ENCODE measurements around the gene NCEH1.
"Not testable (repeated sequence)": the region's sequence is repeated elsewhere in the genome, so short reads cannot be mapped to it uniquely, and the experiment has no call there.

The NCEH1 gene

DNA sequence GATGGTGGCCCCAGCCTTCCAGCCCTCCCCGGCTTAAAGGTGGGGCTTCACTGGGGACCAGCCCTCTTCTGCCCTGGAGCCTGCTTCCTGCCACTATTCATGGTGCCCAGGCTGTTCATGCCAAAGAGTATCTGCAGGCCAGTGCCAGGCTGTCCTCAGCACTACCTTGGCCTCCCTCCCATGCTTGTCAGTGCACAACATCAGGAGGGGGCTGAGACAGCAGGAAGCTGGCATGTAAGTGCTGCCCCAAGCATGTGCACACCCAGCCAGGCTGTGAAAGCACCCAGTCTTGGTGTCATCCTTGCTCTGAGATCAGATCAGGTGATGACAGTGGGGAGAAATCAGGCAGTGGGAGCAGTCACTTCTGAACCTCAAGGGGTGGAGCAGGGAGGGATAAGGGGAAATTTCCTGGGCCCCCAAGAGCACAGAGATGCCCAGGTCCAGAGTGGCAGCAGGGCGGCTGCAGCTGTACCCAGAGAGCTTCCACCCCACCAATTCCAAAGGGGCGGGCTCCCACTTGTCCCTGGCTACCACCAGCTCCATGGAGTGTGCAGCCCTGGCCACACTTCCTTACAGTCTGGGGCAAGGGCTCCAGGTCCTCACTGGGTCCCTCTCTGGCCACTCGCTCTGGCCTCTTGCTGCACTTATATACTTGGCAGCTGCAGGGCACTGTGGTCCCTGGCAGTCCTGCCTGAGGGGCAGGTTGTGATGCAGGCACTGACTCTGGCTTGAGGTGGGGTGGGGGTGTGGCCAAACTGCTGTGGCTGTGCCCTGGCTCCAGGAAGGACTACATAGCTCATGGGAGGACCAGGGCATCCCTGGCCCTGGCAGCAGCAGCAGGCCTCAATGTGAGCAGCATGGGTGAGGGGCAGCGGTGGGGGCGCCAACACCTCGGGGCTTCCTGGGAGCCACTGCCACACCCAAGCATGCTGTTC lies 96.3 kb downstream of the NCEH1 start:
- in situ Hi-C loops (cut with MboI; ENCODE audit: low sequenced_read_pairs): no loop called here

DNA sequence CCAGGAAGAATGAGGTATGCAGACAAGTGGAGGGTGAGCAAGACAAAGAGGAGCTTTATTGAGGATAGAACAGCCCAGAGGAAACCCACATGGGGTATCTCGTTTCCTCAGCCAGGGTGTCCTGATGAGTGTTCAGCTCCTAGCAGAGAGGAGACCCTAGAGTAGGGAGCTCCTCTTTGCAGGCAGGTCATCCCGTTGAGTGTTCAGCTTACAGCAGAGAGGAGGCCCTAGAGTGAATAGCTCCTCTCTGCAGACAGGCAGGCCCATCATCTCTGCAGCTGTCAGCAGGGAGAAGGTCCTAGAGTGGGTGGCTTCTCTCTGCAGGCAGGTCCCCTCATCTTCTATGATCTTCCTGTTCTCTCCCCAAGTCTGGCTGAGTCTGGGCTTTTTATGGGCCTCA lies 97.0 kb downstream of the NCEH1 start:
- in situ Hi-C loops (cut with MboI; ENCODE audit: low sequenced_read_pairs): no loop called here

DNA sequence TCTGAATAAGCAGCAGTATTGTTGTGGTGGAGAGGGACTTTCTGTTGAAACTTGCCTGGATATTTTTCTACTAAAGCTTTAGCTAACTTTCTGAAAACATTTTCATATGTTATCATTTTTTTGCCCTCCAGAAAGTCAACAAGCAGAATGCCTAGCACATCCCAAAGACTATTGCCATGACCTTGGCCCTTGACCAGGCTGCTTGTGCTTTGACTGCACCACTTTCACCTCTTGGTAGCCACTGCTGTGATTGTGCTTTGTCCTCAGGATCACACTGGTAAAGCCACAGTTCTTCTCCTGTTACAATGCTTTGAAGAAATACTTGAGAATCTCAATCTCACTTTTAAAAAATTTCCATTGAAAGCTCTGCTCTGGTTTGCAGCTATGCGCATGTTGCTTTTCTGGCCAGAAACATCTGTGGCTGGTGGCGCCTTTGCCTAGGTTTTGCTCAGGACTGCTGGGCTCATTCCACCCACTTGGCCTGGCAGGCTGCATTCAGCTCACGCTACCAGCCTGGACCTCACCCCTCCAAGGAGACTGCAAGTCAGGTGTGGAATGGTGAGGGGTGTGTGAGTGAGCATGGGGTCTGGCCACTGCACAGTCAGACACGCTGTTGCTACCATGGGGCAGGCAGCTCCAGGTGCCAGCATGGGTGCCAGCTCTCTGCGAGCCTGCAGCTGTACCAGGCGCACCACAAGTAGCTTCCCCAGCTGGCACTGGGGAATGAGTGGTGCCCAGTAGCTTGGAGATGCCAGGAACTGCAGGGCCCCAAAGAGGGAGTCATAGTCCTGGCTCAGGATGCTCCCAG lies 97.8 kb downstream of the NCEH1 start:
- in situ Hi-C loops (cut with MboI; ENCODE audit: low sequenced_read_pairs): no loop called here

DNA sequence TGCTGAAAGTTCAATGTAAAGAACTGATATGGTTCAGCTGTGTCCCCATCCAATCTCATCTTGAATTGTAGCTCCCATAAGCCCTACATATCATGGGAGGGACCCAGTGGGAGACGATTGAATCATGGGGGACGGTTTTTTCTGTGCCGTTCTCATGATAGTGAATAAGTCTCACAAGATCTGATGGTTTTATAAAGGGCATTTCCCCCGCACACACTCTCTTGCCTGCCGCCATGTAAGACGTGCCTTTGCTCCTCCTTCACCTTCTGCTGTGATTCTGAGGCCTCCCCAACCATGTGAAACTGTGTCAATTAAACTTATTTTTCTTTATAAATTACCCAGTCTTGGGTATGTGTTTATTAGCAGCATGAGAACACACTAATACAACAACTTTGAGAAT lies 101.1 kb downstream of the NCEH1 start:
- in situ Hi-C loops (cut with MboI; ENCODE audit: low sequenced_read_pairs): no loop called here

DNA sequence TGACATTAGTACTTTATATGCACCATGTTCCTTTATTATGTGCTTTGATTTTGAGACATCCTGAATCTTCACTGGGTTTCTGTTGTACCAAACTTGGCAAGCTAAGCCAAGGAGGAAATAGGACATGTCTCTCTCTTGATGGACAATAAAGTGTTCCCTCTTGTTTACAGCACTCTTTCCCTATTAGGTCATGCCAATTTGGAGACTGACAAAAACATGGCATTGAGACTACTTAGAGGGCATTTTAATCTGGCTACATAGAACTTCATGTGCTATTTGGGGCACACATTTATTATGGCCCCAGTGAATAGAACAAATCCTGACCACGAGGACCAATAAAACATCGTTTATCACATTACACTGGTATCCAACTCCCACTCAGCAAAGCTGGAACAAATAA lies 102.3 kb downstream of the NCEH1 start:
- in situ Hi-C loops (cut with MboI; ENCODE audit: low sequenced_read_pairs): no loop called here

DNA sequence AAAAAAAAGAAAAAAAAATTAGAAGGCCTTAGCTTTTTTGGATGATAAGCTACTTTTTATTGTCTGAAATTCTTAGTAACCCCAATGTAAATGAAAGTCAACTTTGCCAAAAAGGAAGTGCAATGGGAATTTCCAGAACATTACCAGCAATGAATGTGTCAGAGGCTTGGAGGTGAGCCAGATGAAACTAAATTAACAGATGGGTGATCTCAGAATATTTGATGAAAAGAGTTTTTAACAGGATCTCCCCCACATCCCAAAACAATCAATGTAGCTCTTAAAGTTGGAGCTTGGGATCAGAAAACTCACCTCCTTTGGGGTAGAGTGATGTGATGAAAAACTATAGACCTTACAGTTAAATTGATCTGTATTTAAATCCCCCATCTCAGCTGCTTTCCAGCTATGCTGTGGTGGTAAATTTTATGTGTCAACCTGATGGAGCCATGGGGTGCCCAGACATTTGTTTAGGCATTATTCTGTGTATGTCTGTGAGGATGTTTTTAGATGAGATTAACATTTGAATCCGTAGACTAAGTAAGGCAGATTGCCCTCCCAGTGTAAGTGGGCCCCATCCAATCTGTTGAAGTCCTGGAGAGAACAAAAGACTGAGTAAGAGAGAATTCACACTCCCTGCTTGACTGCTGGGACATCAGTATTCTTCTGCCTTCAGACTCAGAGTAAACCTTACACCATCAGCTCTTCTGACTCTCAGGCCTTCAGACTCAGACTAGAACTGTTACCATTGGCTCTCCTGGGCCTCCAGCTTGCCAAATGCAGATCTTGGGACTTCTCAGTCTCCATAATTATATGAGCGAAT lies 103.4 kb downstream of the NCEH1 start:
- in situ Hi-C loops (cut with MboI; ENCODE audit: low sequenced_read_pairs): no loop called here

DNA sequence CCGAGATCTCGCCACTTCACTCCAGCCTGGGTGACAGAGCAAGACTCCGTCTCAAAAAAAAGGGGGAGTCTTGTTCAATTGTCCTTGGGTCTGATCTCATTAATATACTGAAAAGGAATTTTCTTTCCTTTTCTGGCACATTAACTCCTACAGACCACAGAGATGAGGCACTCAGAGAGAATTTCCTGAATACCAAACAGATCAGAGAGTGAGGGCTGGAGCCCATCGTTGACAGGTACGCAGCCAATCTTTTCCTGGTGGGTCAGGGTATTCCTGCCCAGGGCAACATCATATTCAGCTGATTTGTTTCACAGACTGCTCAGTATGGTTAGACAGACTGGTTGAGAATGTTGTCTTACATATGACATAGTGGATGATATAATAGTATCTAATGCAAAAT lies 104.8 kb downstream of the NCEH1 start:
- in situ Hi-C loops (cut with MboI; ENCODE audit: low sequenced_read_pairs): no loop called here

DNA sequence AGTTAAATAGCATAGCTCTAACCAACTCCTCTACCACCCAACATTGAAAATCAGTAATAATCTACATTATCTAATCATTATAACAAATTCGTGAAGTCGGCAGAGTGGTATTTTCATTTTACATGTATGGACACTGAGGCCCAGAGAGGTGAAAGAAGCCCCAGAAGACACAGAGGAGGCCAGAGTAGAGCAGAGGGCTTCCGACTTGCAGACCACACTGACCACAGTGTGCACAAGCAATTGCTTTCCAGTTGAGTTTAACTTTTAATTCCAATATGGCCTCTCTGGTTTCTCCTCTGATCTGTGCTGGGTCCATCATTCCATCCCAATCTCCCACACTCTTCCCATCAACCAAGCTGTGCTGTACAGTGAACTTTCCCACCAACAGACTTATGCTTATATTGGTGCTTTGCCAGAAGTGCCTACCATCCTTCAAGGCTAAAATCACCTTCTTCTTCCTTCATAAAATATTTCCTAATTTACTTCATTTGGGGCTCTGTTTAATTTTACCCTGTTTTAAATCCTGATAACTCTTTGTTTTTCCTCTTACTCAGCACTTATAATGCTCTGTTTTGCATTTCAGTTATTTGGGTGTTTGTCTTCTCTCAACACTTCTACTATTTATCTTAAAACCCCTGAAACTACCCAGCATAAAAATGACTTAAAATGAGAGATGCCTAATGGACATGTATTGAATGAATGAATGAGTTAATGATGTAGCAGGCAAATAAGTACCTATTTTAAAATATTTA lies 105.8 kb downstream of the NCEH1 start:
- in situ Hi-C loops (cut with MboI; ENCODE audit: low sequenced_read_pairs): no loop called here

DNA sequence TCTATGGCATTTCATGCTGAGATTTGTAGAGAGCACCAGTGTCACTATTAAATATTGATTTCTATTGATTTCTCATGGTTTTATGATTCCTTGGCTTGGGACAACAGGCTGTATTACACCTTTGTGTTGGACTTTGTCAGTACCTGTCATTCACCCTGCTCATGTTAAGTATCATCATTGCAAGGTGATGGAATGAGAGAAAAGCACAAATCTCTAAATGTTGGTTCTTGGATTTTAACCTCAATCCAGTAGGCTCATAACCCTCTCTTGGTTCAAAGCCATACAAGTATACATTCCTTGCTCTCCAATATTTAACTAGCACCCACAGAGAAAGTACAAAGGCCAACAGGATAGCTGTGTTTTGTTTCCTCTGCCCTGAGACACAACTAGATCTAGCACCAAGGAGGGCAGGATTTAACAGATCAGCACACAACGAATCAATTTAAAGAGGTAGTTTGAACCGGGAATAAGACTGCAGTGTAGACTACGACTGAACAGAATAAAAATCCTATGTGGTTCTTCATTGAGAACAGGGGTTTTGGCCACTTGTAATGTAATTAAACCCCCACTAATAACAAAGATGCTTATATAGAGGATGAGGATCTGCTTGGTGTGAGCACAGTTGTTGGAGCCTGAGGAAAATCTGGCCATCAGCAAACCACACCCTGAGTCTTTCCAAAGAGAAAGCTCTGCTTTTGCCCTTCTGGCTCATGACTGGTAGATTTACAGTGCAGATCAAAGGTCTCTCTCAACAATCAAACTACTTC lies 109.6 kb downstream of the NCEH1 start:
- in situ Hi-C loops (cut with MboI; ENCODE audit: low sequenced_read_pairs): no loop called here

DNA sequence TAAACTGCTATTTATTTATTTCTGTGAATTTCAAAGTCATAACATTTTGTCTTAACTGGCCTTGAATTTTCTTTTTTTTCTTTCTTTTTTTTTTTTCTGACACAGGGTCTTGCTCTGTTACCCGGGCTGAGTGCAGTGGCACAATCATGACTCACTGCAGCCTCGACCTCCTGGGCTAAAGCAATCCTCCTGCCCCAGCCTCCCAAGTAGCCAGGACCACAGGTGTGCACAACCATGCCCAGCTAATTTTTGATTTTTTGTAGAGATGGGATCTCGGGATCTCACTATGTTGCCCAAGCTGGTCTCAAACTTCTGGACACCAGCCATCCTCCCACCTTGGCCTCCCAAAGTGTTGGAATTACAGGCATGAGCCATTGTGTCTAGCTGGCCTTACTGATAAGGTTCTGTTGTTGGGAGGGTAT lies 110.2 kb downstream of the NCEH1 start:
- in situ Hi-C loops (cut with MboI; ENCODE audit: low sequenced_read_pairs): no loop called here

DNA sequence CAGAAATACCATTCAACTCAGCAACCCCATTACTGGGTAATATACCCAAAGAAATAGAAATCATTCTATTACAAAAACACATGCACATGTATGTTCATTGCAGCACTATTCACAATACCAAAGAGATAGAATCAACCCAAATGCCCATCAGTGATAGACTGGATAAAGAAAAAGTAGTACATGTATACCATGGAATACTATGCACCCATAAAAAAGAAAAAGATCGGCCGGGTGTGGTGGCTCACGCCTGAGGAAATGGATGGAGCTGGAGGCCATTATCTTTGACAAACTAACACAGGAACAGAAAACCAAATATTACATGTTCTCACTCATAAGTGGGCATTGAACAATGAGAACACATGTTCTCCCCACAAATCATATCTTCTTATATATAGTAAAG lies 112.0 kb downstream of the NCEH1 start:
- in situ Hi-C loops (cut with MboI; ENCODE audit: low sequenced_read_pairs): no loop called here

DNA sequence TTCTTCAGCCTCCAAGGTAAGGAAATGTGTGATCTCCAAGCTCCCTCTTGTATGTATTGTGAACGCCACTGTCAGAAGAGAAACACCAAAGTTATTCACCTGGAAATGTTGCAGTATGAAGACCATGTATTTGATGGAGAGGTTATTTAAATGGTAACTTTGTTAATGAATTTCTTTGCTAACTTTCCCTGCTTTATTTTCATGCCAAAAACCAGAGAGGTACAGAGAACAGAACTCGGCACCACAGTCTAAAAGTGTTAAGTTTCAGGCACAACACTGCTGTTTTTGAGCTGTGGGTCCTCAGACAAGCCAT lies 114.5 kb downstream of the NCEH1 start:
- in situ Hi-C loops (cut with MboI; ENCODE audit: low sequenced_read_pairs): no loop called here

DNA sequence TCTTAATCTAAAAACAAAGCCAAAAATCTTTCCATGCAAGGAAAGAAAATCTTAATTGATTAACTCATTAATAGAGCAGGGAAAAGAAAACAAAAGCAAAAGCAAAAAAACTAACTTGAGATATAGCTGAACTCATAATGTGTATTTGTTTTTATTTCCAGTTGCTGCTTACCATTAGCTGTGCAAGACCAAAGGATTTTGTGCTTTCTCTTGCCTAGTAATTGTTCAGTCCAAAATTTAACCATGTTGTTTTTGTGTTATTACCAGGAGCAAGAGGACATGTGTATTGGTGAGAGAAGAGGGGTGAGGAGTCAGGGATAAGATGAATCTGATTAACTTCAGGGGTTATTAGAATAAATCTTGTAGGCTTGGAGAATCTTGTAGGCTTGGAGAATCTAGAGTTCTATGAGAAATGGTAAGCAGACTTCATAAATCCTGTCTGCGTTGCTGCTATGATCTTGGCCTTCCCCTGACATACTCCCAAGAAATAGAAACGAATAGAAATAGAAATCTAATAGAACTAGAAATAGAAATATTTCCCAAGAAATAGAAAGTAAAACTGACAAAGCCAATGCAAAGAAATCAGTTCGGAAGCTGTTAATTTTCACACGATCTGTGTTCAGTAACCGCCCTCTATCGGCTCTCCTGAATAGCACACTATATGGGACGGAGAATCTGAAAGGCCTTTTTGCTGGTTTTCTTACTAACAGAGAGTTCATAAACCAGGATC lies 115.0 kb downstream of the NCEH1 start:
- in situ Hi-C loops (cut with MboI; ENCODE audit: low sequenced_read_pairs): no loop called here

DNA sequence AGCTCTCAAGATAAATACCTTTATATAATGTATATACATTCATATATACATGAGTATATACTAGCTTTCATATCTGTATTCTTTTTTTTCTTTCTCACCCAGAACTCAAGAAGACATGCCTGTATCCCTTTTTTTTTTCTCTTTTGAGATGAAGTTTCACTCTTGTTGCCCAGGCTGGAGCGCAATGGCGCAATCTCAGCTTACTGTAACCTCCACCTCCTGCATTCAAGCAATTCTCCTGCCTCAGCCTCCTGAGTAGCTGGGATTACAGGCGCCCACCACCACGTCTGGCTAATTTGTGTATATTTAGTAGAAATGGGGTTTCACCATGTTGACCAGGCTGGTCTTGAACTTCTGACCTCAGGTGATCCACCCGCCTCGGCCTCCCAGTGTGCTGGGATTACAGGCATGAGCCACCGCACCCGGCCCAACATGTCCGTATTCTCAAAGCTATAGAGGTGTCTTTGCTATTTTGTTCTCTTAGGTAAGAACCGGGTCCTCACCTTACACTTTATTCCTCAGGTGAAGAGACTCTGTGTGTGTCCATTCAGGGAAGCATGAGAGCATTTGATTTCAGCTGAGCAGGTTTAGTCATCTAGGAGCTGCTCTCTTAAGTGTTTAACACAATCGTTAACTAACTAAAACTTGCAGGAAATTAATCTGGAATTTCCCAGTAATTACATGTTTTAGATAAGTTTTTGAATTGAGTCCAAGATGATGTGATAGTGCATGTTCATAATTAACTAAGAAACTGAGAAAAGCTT lies 115.8 kb downstream of the NCEH1 start:
- in situ Hi-C loops (cut with MboI; ENCODE audit: low sequenced_read_pairs): not testable (repeated sequence)

DNA sequence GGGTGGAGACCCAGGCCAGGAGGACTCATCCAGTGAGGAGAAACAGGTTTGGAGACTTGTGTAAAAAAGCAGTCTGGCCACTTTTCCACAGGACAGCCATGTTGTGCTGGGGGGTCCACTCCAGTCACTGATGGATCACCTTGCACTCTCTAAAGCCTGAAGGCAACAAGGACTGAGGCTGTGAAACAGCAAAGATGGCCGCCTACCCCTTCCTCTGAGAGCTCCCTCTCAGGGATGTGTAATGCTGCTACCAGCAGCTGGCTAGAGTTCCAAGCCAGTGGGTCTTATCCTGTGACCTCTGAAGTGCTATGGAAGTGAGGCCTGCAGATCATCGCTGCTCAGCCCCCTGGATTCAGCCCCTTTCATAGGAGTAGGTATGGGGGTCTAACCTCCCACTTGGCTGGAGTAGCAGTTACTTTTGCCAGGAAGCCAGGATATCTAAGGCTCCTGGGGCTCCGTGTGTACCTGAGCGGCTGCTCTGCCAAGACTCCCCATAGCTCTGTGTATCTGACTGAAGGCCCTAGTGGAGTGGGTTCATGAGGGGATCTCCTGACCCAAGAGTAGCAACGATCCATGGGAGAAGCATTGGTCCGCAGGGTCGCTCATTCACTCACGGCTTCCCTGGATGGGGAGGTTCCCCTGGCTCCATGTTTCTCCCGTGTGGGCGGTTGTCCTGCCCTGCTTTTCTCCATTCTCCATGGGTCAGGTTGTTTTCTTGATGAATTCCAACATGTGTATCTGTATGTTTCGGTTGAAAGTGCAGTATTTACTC lies 117.8 kb downstream of the NCEH1 start:
- in situ Hi-C loops (cut with MboI; ENCODE audit: low sequenced_read_pairs): no loop called here

DNA sequence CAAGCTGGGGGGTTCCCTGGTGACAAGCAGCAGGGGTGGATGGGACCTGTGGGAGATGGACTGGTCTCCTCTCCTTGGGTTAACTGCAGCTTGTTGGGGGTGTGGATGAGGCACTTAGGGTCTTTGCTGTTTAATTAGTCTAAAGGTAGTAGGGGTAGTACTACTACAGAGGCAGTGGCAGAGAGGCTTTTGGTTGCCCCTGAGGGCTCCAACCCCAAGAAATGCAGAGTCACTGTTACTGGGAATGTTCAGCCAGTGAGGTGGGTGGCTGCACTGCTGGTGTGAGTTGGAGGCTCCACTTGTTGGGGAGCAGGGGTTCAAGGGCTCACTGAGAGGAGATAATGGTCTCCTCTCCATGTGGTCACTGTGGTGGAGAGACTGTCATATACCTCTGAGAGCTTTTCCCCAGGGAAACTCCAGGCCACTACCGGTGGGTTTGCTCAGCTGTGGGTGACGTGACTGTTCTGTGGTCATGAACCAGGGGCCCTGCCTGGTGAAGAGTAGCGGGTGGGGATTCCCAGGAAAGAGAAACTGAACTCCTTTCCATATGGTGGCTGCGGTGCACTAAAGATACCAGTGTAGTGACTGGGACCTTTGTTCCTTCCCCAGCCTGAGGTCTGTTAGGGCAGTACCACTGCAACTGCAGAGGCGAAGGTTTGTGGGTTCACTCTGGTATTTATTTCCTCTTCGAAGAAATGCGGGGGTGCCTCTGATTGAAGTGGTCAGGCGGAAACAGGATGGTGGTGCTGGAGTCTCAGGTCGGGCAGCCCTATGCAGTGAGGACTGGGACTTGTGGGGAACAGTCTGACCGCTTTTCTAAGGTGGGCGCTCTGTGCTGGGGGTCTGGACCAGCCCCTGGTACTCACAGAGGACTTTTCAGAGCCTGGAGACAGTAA lies 118.7 kb downstream of the NCEH1 start:
- in situ Hi-C loops (cut with MboI; ENCODE audit: low sequenced_read_pairs): no loop called here

DNA sequence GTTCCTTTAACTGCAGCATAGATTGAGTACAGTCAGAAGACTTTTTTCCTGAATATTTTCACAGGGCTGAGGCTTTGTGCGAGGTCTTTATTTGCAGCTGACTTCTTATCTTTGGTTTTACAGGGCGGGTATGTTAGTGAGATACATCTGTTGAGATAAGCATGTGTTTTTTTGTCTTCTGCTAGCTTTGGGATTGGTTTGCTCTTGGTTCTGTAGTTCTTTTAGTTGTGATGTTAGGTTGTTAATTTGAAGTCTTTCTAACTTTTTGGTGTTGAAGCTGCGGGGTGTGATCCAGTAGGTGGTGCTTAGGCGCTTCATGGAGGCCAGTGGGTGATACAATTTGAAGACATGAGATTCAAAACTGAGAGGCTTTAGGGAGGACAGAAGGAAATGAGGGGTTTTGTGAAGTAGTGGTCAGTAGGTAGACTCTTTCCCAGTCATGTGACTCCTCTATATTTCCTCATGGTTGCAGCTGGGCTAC lies 119.7 kb downstream of the NCEH1 start:
- in situ Hi-C loops (cut with MboI; ENCODE audit: low sequenced_read_pairs): no loop called here
